Loucy (cell line): ENCODE data around the gene COMMD2.

Source experiments
- H2AFZ ChIP-seq: fragments of 200-600 bp; sonication (generic); 2 replicates; pipeline ENCODE4 v1.6.0; 2016; ENCODE audit warnings: antibody characterized with exemption, mild to moderate bottlenecking, low read length, moderate library complexity
- H3F3A ChIP-seq: fragments of 200-600 bp; 2 replicates; pipeline ENCODE4 v1.6.0; 2016; ENCODE audit warnings: antibody characterized with exemption, low read depth, mild to moderate bottlenecking
- H3K27me3 ChIP-seq: fragments of 200-600 bp; sonication (generic); 2 replicates; pipeline ENCODE4 v1.6.1; 2014; ENCODE audit warnings: low read length, mild to moderate bottlenecking; ENCODE audit not compliant: insufficient read depth, poor library complexity, severe bottlenecking
- H3K36me3 ChIP-seq: fragments of 200-600 bp; sonication (generic); 2 replicates; pipeline ENCODE4 v1.6.1; 2016; ENCODE audit warnings: low read length; ENCODE audit not compliant: insufficient read depth
- H3K4me1 ChIP-seq: fragments of 200-600 bp; sonication (generic); 2 replicates; pipeline ENCODE4 v1.5.1; 2014; ENCODE audit warnings: low read length, mild to moderate bottlenecking; ENCODE audit not compliant: insufficient read depth, poor library complexity, severe bottlenecking
- H3K4me2 ChIP-seq: fragments of 200-600 bp; sonication (generic); 2 replicates; pipeline ENCODE4 v1.6.0; 2014; ENCODE audit warnings: antibody characterized with exemption, low read length, low read depth, mild to moderate bottlenecking; ENCODE audit not compliant: poor library complexity, severe bottlenecking
- H3K4me3 ChIP-seq: fragments of 200-600 bp; sonication (generic); 2 replicates; pipeline ENCODE4 v1.5.1; 2014; ENCODE audit warnings: low read length, mild to moderate bottlenecking, mixed read lengths; ENCODE audit not compliant: poor library complexity, severe bottlenecking
- H3K79me2 ChIP-seq: fragments of 200-600 bp; sonication (generic); 2 replicates; pipeline ENCODE4 v1.6.1; 2014; ENCODE audit warnings: low read length; ENCODE audit not compliant: insufficient read depth
- H3K9ac ChIP-seq: fragments of 200-600 bp; sonication (generic); 2 replicates; pipeline ENCODE4 v1.6.0; 2014; ENCODE audit warnings: mild to moderate bottlenecking, low read depth, low read length, moderate library complexity; ENCODE audit not compliant: poor library complexity, severe bottlenecking
- H3K9me2 ChIP-seq: fragments of 200-600 bp; sonication (generic); replicated peaks from 2 replicates; pipeline ENCODE4 v1.6.1; 2016; ENCODE audit warnings: low read depth, low read length, mixed read lengths
- H3K9me3 ChIP-seq: fragments of 200-600 bp; sonication (generic); 2 replicates; pipeline ENCODE4 v1.6.1; 2014; ENCODE audit warnings: mild to moderate bottlenecking, antibody characterized with exemption, low read length, low read depth; ENCODE audit not compliant: insufficient read depth
- H4K20me1 ChIP-seq: fragments of 200-600 bp; sonication (generic); 2 replicates; pipeline ENCODE4 v1.6.0; 2014; ENCODE audit warnings: antibody characterized with exemption, low read length, mild to moderate bottlenecking; ENCODE audit not compliant: insufficient read depth, poor library complexity, severe bottlenecking
- EZH2phosphoT487 ChIP-seq: fragments of 200-600 bp; IDR thresholded peaks from 2 replicates; pipeline ENCODE4 v1.6.1; 2018; ENCODE audit warnings: antibody characterized with exemption, mild to moderate bottlenecking, moderate library complexity, borderline replicate concordance
- TF ChIP-seq, protein P1 (sequence below): fragments of 200-600 bp; sonication (generic); conservative IDR thresholded peaks from 2 replicates; pipeline ENCODE4 v1.5.1; 2014; ENCODE audit warnings: mild to moderate bottlenecking, antibody characterized with exemption, low read length

The COMMD2 gene

DNA sequence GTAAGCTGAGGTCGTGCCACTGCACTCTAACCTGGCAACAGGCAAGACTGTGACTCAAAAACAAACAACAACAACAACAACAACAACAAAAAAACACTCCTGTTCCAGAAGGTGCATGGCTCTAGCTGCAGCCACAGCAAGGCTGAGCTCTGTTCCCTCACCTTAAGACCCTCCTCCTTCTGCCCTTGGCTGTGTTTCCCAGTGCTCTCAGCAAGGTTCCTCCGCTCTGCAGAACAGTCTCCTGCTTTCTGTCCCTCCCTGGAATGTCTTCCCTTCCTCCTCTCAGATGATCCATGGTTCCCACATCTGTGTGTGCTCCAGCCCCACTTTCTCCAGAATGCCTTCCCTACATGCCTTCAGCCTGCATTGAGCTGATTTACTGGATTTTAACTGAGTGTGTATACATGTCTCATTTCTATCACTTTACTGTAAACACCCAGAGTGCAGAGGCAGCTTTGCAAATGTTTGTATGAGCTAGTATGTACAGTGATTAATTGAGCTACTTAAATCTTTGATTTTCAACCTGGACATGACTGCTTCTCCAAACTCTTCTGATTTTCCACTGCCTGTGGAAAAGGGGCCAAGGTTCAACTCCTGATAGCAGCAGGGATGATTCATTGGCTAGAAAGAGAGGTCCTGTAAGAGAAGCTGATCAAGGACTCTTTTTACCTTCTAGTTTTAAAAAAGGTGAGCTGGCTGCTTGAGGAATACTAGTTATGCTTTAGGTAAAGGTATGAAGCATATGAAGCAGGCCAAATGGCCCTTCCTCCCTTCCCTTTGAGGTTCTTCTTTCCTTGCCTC, 25.3 kb upstream of the COMMD2 start:
- Histone ChIP-seq H3K79me2 (no peaks in the 10 kb centered on the region), H3K9me2 (no peaks in the 10 kb centered on the region), H3K27me3 (no peaks in the 10 kb centered on the region), H2AFZ (peak overlapping the region; percentile 28; the same call in 1 of the 2 replicates), H3K9ac (no peak overlapping the region), H3K36me3 (no peaks in the 10 kb centered on the region), H3F3A (no peaks in the 10 kb centered on the region), H3K4me3 (no peak overlapping the region), H3K4me2 (no peak overlapping the region), H3K4me1 (no peaks in the 10 kb centered on the region), H3K9me3 (no peaks in the 10 kb centered on the region), H4K20me1 (no peaks in the 10 kb centered on the region)
- no peak for TF ChIP-seq EZH2phosphoT487
- TF ChIP-seq, protein P1, sequence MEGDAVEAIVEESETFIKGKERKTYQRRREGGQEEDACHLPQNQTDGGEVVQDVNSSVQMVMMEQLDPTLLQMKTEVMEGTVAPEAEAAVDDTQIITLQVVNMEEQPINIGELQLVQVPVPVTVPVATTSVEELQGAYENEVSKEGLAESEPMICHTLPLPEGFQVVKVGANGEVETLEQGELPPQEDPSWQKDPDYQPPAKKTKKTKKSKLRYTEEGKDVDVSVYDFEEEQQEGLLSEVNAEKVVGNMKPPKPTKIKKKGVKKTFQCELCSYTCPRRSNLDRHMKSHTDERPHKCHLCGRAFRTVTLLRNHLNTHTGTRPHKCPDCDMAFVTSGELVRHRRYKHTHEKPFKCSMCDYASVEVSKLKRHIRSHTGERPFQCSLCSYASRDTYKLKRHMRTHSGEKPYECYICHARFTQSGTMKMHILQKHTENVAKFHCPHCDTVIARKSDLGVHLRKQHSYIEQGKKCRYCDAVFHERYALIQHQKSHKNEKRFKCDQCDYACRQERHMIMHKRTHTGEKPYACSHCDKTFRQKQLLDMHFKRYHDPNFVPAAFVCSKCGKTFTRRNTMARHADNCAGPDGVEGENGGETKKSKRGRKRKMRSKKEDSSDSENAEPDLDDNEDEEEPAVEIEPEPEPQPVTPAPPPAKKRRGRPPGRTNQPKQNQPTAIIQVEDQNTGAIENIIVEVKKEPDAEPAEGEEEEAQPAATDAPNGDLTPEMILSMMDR, result no peak

GRCh38 chr3:149776170-149776569, 23.9 kb upstream of the COMMD2 start:
- H3K4me2 ChIP-seq, result no peak overlapping the region
- no peaks in the 10 kb centered on the region for H3K36me3 ChIP-seq
- H3K9me2 ChIP-seq, result no peaks in the 10 kb centered on the region
- H2AFZ ChIP-seq, result no peak overlapping the region
- H3K4me1 ChIP-seq, result no peaks in the 10 kb centered on the region
- H3K79me2 ChIP-seq, result no peaks in the 10 kb centered on the region
- TF ChIP-seq, protein P1, result no peak
- TF ChIP-seq EZH2phosphoT487, result no peak
- no peaks in the 10 kb centered on the region for H3F3A ChIP-seq
- H3K27me3 ChIP-seq, result no peaks in the 10 kb centered on the region
- no peak overlapping the region for H3K4me3 ChIP-seq
- no peaks in the 10 kb centered on the region for H4K20me1 ChIP-seq
- no peaks in the 10 kb centered on the region for H3K9me3 ChIP-seq
- H3K9ac ChIP-seq, result no peak overlapping the region

GRCh38 chr3:149772861-149773260, 20.6 kb upstream of the COMMD2 start:
- Histone ChIP-seq H3K4me1 (no peaks in the 10 kb centered on the region), H3K79me2 (no peaks in the 10 kb centered on the region), H3F3A (no peaks in the 10 kb centered on the region), H3K27me3 (no peaks in the 10 kb centered on the region), H2AFZ (no peak overlapping the region), H3K9ac (no peak overlapping the region), H3K9me2 (no peaks in the 10 kb centered on the region), H4K20me1 (no peaks in the 10 kb centered on the region), H3K36me3 (no peaks in the 10 kb centered on the region), H3K9me3 (no peaks in the 10 kb centered on the region), H3K4me2 (no peak overlapping the region), H3K4me3 (no peak overlapping the region)
- TF ChIP-seq, protein P1, result no peak
- no peak for TF ChIP-seq EZH2phosphoT487
